Activated naive CD4-positive, alpha-beta T cell treated with anti-CD3 and anti-CD28 coated beads, Interleukin-2, amount 50 U/mL, for 16 hours (primary cell): ENCODE data around the gene MAP7D2.
A peak's percentile ranks its signal among the peaks of the same experiment; 100 is the strongest.

ENCODE experiments used
- DNase-seq: peaks from one replicate; pipeline ENCODE4 v3.0.0-alpha.2; 2020

The MAP7D2 gene

DNA sequence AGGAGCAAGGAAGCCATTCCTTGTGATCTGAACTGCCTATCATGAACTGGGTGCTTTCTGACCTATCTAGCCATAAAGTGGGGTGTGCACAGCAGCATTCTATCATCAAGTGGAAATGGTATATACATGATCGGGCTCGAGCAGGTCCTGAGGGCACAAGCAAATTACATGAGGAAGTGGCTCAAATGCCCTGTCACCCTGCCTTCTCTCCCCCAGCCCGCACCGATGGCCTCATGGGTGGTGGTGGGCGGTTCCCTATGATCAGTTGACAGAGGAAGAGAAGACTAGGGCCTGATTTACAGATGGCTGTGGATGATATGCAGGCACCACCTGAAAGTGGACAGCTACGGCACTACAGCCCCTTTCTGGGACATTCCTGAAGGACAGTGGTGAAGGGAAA is 79.5 kb downstream of the MAP7D2 start:
- no peak for DNase-seq

- DNase-seq: no peak
Measured at GRCh38 chrX:20032201-20032600, 84.5 kb downstream of the MAP7D2 start.

- no peak for DNase-seq
Measured at GRCh38 chrX:20029728-20030127, 87.0 kb downstream of the MAP7D2 start.

- DNase-seq: no peak
Measured at GRCh38 chrX:20028588-20028987, 88.1 kb downstream of the MAP7D2 start.

- DNase-seq: no peak
Measured at GRCh38 chrX:20026278-20026677, 90.4 kb downstream of the MAP7D2 start.

GRCh38 chrX:20019672-20020365 is 96.9 kb downstream of the MAP7D2 start:
- no peak for DNase-seq

GRCh38 chrX:20016616-20016945 is 100.1 kb downstream of the MAP7D2 start:
- no peak for DNase-seq

GRCh38 chrX:20015945-20016615 is 100.6 kb downstream of the MAP7D2 start:
- no peak for DNase-seq

DNA sequence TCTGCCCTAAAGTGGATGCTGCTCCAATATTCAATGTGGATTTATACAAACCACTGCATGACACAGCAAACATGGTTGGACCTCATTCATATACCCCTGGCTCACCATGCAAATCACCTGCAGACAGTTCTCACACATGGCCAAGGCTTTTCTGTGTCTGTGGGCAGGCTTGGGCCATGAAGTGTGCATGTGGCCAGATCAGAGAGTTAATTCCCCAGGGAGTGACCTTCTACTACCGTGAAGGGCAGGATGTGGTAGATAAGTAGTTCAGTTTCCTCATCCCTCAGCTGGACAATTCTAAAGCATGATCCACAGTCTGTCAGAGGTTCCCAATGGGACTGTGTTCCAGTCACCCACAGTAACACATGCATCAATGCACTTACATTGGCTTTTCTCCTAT is 101.3 kb downstream of the MAP7D2 start:
- DNase-seq: no peak

GRCh38 chrX:20011608-20012007 is 105.1 kb downstream of the MAP7D2 start:
- no peak for DNase-seq

- no peak for DNase-seq
Measured at GRCh38 chrX:20007962-20008622, 108.6 kb downstream of the MAP7D2 start.

- DNase-seq: no peak
Measured at GRCh38 chrX:20005883-20006282, 110.8 kb downstream of the MAP7D2 start.

DNA sequence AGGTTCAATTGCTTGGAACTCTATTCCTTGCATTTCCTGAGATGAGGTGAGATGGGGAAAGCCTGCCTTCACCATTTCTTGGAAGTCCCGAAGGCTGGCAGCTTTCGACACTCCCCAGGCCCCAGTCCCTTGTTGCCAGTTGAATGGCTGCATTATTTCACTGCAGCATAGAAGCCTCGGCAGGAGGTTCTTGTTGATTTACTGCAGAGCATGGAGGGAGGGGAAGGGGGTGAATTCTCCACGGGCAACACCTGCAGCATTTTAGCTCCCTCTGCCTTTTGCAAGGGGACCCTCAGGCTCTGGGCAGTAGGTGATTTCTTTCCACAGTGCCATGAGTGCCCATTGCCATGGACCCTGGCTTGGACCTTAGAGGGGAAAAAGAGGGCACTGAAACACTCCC is 115.1 kb downstream of the MAP7D2 start:
- no peak for DNase-seq

- peak; percentile 12 for DNase-seq
Measured at GRCh38 chrX:19991350-19991718, 125.4 kb downstream of the MAP7D2 start.

DNA sequence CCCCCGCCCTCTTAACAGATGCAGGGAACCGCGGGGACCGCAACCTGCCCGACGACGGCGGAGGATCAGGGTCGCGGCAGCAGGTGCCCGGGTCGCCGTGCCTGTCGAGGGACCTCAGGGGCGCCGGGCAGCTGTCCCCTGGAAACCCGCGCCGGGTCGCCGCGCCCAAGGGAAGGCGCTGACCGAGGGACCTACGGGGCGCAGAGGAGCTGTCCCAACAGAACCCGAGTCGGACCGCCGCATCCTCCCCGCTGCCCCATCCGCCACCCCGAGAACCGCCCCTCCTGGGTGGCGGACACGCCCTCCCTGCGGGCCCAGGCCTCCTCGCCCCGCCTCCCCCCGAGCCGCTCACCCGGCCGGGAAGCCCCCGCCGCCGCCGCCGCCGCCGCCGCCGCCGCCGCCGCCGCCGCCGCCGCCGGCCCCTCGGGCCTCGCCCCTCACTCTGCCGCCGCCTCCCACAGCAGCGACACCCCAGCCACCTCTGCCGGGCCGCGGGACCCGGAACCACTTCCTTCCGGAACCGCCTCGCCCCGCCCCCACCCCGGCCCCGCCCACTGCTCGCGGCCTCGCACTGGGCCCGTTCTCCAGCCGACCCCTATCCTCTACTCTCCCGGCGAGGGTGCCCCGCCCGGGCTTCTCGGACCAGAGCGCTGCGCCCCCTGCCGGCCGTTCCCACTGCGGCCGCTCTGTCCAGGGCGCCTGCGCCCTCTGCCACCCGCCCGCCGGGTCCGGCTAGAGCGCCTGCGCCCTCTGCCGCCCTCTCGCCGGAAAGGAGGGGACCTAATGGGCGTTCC is 126.0 kb downstream of the MAP7D2 start, which contains the start of gene BCLAF3:
Gene BCLAF3, minus strand, starts transcription at position 506 of the 794 bp plus-strand sequence. CDS start 20,797 bp downstream, outside the sequence.
- DNase-seq: peak; percentile 85

DNA sequence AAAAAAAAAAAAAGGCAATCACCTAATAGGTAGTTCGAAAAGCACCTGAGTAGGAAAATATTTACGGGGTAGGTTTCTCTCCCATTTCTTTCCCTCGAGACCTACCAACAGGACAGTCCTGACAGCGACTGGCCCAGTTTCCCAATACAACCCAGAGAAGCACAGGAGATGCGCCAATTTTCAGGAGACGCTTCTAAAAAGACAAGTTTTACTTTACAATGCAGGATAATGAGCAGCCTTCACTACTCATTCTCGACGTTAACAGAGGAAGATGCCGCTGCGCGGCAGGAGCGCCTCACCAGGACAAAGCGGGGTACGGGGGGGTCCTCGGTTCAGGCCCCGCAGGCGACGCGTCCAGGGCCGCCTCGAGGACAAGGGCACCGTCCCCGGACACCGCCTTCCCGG is 126.6 kb downstream of the MAP7D2 start:
- DNase-seq: no peak

DNA sequence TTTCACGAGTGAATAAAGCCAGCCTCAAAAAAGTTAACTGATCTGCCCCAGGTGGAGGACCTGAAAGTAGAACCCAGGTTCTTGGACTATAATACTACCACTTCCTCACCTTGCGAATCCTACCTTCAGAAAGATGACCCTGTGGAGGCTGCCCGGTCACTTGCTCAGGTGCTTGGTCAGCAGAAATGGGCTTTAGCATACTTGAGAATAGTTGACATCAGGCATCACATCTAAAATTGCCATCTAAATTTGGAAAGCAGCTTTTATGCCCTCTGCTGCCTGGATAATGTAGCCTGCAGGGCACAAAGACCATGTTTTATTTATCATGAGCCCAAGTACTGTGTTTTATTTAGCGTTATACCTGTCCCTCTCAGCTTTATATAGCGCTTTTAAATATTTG is 128.9 kb downstream of the MAP7D2 start:
- no peak for DNase-seq

DNA sequence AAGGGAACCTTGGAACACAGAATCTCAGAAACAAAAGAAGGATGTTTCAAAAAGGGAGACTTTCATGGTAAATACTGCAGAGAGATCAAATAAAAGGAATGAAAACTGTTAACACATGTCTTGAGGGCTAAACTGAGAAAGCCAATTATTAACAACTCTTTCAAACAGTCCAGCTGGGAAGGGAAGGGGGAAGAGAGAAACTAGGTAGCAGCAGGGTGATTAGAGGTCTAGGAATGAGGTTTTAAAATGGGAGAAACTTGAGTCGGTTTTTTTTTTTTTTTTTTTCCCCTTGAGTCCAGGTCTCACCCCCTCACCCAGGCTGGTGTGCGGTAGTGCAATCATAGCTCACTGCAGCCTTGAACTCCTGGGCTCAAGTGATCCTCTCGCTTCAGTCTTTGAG is 130.2 kb downstream of the MAP7D2 start:
- no peak for DNase-seq

GRCh38 chrX:19981947-19982346 is 134.8 kb downstream of the MAP7D2 start:
- no peak for DNase-seq

DNA sequence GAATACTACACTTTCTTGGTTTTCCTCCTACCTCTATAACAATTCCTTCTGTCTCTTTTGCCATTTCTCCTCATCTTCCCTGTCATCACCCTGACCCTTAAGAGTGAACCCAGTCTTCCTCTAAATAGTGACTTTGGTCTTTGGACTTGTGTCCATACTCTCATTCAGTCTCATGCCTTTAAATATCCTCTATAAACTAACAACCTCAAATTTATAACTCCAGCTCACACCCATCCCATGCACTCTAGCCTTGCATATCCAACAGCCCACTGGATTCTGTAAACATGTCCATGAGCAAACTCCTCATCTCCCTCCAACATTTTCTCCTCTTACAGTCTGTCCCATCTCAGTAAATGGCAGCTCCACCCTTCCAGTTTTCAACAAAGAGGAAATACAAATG is 140.9 kb downstream of the MAP7D2 start:
- DNase-seq: no peak

- no peak for DNase-seq
Measured at GRCh38 chrX:19972984-19973383, 143.7 kb downstream of the MAP7D2 start.

- DNase-seq: no peak
Measured at GRCh38 chrX:19968276-19968675, 148.4 kb downstream of the MAP7D2 start.

DNA sequence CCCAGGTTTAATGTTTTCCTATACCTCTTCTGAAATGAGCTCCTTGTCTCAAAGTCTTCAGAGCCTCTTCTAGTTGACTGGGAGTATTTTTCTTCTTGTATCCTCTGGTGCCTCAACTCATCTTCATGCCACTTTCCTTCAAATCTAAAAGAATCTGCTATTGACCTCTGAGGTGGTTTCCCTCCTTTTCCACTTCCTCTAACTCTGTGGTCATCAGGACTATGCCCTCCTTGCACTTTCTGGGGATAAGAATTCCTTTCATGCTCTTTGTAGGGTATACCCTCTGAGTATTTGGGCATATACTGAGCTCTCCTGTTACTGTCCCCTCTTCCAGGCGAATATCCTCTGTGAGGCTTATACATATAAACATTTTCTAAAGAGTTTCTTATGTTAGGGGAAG is 150.7 kb downstream of the MAP7D2 start:
- no peak for DNase-seq
